HG03103 (cell line): ENCODE results near the gene RAB34.
A peak's percentile ranks its signal among the peaks of the same experiment; 100 is the strongest.
"Not testable (repeated sequence)": the region's sequence is repeated elsewhere in the genome, so short reads cannot be mapped to it uniquely, and the experiment has no call there.

Experiments
- ATAC-seq: cut with Tn5 transposase; IDR thresholded peaks from one replicate; pipeline ENCODE4 v1.9.1; 2021; ENCODE audit warnings: low read depth; ENCODE audit not compliant: unreplicated experiment

Gene RAB34

DNA sequence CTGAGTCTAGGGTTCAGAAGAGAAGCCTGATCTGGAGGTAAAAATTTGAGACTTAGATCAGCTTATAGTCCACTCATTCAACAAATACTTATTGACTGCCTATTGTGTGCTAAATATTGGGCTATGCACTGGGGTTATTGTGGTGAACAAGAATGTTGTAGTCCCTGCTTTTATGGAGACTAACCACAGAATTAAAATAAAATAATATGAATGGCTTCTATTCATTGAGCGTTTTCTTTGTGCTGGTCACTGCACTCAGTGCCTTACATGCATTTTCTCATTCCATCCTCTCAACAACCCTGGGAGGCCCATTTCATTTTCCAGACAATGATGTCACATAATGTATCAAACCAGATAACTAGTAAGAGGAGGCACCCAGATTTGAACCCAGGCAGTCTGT is 15.7 kb upstream of the RAB34 start:
- no peak for ATAC-seq

DNA sequence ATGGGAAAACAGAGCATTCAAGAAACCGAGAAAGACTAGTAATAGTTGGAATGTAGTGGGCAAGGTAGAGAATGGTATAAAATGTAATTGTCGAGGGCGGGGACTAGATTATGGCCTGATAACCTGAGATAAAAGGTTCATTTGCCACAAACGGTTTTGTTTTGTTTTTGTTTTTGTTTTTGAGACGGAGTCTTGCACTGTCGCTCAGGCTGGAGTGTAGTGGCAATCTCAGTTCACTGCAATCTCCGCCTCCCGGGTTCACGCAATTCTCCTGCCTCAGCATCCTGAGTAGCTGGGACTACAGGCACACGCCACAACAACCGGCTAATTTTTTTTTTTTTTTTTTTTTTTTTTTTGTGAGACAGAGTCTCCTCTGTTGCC is 12.3 kb upstream of the RAB34 start:
- ATAC-seq: no peak

DNA sequence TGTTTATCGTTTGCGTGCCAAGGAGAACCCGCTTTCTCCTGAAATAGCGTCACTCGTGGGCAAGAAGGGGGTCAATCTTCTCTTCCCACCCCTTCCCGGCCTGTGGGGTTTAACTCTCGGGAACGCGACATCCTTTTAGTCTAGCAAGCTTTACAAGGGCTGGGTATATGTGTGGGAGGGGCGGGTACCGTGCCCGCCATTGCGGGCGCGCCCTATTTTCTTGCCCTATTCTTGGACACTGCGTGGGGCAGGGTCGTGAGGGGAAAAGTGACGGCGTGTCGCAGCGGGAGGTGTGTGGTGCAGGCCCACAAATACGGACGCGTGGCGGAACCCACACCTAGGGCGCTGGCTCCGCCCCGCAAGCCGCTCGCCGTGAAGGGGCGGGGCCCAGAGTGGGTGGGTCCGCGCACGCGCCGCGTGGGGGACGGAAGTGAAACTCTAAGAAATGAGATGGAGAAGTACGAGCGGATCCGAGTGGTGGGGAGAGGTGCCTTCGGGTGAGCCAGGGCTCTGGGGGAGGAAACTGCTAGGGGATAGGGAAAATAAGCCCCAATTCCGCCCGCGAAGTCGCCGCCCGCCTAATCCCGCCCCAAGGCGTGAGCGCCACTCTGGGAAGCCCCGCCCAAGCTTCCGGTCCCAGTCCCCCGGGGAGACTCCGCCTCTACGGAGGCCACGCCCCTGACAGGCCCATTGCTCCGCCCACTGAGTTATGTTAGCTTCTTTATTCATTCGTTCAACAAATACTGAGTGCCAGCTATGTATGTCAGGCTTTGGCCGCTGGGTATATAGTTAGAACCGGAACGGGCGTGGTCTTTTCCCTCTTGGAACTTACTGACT is 10.9 kb upstream of the RAB34 start, which contains the start of gene NEK8:
NEK8 (plus strand) TSS at position 425 of the 837 bp plus-strand sequence; CDS start at position 451, 26 bp downstream.
- peak; percentile 30 for ATAC-seq

DNA sequence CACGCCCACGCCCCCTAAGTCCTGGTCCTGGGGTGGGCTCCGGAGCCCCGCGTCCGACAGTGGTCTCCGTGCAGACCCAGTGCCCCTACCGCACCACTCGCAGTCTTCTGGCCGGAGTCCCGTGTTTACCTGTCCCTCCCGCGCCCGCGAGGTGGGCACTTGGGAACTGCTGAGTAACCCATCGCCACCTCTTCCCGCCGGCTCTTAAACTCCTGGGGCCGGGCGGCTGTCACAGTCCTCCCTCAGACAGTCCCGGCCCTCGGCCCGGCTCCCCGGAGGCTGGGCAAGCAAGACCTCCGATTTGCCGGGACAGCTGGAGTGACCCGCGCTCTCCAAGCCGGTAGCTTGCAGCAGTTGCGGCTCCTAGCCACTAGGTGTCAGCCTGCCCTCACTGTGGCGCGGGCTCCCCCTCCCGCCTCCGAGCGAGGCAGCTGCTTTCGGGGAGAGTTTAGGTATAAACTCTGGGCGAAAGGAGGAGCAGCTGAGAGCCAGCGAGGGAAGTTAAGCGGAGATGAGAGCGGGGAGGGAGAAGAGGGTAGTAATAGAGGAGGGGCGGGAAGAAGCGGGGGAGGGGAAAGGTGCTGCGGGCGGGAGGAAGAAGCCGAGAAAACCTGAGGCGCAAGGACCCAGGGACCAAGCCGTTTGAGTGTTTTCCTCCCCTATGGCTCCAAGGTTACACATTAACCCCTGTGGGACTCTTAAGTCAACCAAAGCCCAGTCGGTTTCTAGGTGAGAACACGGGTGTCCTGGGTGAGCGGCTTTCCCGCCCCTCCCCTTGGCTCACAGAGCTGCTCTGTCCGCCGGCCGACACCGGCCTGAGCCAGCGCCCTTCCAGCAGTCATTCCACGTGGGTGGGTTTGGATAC is 9.2 kb upstream of the RAB34 start:
- ATAC-seq: no peak

DNA sequence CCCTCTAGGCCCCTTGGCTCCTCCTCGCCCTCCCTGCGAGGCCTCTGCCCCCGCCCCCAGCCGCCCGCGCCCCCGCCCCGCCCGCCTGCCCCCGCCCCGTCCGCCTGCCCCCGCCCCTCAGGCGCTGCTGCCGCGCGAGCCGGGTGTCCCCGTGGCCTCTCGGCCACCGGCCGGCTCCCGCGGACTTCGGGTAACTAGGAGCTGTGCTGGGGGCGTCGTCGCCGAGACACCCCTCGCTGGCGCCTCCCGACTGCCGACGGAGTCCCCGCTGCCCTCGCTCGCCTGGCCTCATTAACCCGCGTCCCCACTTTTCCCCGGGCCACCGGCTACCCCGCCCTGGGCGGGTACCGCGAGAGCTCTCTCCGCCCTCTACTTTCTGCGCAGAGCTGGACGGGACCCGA is 8.6 kb upstream of the RAB34 start, which contains the start of gene TLCD1:
TLCD1 (minus strand) TSS at position 8 of the 401 bp plus-strand sequence. CDS start 136 bp downstream, outside the sequence.
- no peak for ATAC-seq

DNA sequence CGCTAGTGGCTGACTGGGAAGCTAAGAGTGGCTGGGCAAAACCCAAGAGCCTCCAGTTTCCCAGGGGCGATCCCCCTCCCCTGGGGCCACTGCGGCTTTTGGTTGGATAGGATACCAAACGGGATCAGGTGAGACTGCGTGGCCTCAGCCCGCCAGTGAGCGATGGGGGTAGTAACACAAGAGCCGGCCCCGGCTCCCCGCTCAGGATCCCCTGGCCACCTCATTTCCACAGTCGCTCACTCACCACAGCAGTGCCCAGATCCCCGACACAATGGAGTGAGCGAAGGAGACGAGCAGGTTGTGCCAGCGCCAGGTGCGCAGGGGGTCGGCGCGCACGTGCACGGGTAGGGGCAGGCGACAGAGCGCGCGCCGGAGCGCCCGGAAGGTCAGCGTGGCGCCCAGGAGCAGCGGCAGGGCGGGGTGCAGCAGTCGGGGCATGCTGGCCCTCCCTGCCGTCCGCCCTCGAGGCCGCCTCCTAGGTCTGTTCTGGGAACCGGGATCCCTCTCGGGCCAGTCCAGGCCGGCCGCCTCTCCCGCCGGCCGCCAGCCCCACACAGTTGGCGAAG is 8.1 kb upstream of the RAB34 start:
- ATAC-seq: no peak

DNA sequence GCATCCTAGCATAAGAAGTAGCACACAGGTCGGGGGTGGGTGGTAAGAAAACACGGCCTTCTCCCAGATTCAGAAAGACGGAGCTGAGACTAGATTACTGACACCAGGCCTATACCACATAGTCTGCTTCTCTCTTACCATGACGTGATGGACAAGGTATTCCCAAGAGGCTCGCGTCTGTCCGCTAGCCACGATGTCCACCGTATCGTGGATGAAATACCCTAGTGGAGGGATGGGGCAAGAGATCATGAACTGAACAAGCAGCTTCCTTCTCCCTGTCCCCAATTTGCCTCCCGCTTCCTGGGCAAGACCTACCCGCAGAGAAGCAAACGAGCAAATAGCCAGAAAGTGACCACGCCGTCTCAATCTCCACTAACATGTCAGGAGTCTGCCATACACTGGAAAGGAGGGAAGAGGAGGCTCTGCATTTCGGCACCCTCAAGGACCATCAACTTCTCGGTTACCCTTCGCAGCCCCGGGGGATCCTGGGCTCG is 7.5 kb upstream of the RAB34 start:
- no peak for ATAC-seq

DNA sequence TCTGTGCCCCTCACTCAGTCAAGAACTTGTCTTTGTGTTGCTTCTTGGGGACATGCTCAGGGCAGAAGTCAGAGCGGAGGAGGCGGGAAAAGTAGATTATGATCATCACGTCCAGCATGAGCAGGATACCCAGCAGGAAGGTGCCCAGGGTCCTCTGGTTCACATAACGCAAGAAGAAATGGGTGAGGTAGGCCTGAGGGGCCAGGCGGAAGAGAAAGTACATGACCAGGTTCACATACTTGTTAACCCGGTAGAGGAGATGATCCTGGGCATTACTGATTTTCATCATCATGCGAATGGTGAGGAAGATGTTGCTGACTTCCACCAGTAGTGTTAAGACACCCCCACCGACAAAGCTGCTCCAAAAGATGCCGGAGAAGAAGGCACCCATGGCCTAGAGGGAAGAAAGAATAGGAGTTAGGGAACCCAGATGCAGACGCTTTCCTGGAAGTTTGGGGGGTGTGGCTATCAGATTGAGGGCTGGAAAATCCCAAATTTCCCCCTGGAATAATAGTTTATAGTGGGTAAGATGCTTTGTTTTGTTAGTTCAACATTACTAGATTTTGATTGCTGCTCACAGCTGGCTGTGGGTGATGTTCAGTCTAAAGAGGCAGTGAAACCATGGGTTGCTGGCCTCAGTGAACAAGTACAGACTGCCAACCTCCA is 7.0 kb upstream of the RAB34 start:
- ATAC-seq: no peak

DNA sequence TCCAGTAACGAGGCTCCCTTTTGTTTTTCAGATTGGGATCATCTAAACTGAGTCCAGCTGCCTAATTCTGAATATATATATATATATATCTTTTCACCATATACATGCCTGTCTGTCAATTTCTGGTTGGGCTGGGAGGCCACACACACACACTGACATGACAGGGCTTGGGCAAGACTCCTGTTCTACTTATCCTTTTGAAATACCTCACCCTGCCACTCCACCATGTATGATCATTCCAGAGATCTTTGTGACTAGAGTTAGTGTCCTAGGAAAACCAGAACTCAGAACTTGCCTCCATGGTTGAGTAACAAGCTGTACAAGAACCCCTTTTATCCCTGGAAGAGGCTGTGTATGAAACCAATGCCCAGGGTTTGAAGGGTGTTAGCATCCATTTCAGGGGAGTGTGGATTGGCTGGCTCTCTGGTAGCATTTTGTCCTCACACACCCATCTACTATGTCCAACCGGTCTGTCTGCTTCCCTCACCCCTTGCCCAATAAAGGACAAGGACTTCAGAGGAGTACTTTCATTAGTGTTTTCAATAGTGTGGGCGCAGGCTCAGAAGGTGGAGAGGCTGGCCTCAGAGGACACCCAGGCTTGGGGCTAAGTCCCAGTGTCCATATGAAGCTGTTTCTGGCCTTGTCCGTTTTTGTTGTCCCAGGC is 6.3 kb upstream of the RAB34 start:
- not testable (repeated sequence) for ATAC-seq

DNA sequence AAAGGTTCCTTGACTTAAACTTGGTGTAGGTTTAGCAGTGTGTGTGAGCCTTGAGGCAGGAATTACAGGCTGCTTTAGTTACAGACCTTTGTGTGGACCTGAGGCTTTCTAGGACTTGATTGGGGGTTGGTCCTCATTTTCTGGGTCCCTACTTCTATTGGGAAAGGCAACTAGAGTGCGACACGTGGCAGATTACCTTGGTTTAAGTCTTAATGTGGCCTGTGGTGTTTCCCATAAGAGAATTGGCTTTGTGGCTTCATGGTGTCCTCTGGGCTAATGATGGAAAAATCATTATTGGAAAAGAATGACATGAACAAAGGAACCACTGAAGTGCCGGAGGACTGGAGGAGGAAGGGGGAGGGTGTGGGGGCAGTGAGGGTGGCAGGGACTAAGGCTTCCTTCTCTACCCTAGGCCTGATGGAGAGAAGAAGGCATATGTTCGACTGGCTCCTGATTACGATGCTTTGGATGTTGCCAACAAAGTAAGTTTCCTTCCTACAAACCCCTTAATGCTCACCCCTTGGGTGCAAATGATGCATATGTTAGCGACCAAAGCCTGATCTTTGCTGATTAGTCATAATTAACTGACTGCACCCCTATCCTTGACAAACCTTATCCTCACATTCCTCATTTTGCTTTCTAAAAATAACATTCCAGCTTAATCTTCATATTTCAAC is 5.6 kb upstream of the RAB34 start:
- ATAC-seq: no peak

DNA sequence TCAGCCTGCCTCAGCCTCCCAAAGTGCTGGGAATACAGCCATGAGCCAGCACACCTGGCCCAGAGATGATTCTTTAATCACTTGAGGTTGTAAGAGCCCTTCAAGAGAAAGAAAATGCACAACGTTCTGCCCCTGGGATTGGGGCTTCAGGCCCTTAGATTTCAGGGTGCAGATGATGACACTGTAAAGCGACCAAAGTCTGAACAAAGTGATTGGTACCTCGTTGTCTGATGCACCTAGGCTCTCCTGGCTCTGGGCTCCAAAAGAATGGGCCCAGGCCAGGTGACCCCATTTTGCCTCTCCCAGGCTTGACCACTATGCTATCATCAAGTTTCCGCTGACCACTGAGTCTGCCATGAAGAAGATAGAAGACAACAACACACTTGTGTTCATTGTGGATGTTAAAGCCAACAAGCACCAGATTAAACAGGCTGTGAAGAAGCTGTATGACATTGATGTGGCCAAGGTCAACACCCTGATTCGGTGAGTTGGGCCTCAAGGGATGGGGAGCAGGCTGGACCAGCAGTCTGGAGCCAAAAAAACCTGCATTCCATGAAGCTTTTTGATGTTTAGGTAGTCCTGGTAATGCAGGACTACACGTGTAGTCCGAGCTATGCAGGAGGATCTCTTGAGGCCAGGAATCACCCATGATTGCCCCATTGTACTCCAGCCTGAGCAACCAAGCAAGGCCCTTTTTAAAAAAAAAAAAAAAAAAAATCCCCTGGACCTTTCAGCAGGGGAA is 4.9 kb upstream of the RAB34 start:
- no peak for ATAC-seq

DNA sequence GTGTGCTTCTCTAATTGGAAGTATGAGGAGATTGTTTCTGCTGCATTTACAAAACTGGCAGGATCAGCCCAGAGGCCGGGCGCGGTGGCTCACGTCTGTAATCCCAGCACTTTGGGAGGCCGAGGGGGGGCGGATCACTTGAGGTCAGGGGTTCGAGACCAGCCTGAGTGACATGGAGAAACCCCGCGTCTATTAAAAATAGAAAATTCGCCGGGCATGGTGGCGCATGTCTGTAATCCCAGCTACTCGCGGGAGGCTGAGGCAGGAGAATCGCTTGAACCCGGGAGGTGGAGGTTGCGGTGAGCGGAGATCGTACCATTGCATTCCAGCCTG is 3.3 kb upstream of the RAB34 start:
- ATAC-seq: not testable (repeated sequence)

DNA sequence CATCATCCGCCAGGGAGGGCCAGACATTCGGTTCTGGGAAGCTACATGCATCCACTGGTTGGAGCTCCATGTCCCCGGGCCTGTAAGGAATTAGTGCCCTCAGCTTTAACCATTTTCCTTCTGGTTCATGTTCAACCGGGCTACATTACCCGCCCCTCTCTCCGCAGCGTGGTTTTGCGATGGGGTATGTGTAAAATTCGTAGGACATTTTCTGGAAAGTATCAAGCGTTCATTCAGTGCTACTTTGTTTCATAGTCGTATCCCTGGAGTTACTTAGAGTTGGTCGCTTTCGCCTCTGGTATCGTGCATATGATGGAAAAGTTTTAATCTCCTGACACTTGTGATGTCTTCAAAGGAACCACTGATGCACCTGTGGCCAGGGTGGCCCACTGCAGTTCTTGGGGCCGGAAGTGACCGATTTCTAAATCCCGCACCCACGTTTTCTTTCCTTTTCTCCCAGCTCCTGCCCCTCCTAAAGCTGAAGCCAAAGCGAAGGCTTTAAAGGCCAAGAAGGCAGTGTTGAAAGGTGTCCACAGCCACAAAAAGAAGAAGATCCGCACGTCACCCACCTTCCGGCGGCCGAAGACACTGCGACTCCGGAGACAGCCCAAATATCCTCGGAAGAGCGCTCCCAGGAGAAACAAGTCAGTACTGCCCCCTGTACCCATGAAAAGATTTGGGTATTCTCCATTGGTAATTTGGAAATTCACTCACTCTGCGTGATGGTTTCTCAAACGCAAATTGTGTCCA is 2.8 kb upstream of the RAB34 start:
- ATAC-seq: no peak

DNA sequence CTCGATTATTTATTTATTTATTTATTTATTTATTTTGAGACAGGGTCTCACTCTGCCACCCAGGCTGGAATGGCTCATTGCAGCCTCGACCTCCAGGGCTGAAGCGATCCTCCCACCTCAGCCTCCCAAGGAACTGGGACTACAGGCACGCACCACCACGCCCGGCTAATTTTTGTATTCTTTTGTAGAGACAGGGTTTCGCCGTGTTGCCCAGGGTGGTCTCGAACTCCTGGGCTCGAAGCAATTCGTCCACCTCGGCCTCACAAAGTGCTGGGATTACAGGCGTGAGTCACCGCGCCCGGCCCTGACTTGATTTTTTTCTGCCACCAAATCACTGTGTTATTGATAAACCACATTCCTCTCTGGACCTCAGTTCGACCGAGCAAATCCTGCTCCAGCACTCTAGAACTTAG is 1.4 kb upstream of the RAB34 start:
- ATAC-seq: no peak

DNA sequence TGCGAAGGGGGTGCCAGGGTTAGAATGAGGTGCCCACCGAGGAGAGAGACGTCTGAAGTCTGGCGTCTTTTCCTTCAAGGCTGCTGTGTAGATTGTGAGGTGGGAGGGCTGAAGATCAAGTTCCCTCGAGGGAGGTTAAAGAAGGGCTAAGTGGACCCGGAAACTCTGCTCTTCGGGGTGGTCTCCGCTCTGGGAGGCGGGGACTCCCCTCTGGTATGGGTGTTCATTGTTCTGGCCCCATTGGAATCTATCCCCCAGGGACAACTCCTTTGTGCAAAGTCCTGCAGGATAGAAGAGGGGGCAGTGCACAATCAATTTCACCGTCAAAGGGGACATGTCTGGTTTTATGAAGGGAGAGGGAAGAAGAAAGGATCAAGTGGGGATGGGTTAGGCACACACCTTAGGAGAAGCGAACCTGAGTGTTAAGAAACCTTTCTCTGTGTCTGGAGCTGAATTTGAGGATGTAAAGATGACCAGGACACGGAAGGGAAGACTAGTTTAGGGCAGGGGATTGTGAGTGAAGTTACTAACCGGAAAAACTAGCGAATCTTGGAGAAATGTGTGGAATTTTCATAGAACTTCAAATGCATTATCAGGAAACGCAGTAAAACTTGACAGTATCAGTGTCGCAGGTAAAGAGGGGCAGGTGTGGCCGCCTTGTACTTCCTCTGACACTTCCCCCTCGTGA is 809 bp upstream of the RAB34 start:
- no peak for ATAC-seq

DNA sequence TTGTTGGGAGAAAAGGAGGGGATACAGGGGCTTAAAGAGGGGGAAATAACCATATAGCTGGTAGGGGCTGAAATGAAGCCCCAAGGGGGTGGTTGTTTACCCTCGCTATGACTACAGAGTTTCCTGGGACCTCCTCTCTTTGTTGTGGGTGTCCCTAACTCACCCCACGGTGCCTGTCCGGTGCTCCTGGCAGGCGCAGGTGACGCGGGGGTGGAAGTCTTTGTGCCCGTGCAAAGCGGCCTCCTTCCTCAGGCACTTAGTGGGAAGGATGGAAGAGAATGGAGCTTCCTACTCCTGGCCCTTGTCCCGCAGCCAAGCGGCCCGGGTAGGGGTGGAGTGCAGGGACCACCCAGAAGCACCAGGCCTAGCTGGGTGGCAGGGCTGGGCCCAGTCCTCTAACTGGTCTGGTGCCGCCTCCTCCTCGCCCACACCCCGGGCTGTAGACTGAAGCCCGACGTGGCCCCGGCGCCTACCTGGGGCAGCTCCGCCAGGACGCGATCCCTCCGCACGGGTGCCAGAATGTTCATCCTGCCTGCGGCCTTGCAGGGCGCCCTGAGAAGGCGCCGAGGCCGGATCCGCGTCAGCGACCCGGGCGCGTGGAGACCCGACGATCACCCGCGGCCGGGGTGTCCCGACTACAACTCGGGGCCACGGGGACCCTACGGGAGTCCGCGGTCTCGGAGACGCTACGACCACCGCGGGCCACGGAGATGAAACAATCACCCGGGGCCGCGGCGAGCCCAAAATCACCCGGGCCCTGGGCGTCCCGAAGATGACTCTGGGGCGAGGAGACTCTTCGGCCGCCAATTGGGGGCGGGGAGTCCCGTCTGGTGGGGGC is 709 bp downstream of the RAB34 start:
- ATAC-seq: no peak

DNA sequence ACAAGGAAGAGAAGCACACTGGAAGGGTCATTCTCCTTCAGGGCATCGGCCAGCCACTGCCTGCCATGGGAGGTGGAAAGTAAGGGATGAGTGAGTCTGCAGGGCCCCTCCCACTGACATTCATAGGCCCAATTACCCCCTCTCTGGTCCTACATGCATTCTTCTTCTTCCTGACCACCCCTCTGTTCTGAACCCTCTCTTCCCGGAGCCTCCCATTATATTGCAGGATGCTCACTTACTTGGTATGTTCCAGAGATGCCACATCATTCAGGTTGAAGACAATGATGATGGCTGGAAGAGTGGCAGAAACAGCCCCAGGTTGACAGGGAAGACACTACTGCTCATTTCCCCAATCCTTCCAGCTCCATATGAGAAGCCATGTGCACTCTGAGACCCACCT is 2.5 kb downstream of the RAB34 start:
- no peak for ATAC-seq
